Measurements from ENCODE around the gene SOD1. TPM values are rescaled to one million over a fixed set of nuclear protein-coding genes. Genes with fewer than 3 reads are reported as not detected.

The SOD1 gene
- total and polyA plus RNA-seq, 3 experiments from 2014 or later, result 309 to 542 (median 311) TPM

- ChIA-PET CTCF (interaction anchor here (1.0 kb wide), 1 partner anchor 20 kb away, joined by 4 read pairs; no protein-coding TSS in a partner anchor), POLR2A (no interaction called here)
- Histone ChIP-seq H3K36me3 (ENCODE audit: insufficient read depth, low read length) (peaks cover 41% of the 10 kb centered on the region), H3K27ac (ENCODE audit: low read depth, low read length) (no peak overlapping the region), H3K9me3 (ENCODE audit: low read length) (no peaks in the 10 kb centered on the region), H3K4me3 (ENCODE audit: low read length) (no peak overlapping the region), H3K27me3 (ENCODE audit: insufficient read depth, low read length, poor library complexity, severe bottlenecking) (no peaks in the 10 kb centered on the region), H3K4me1 (ENCODE audit: insufficient read depth, low read length) (peaks cover 32% of the 10 kb centered on the region)
- H3K4me3 Mint-ChIP-seq, result no peak overlapping the region
- DNase-seq, result no peak
- H3K36me3 Mint-ChIP-seq, result peaks cover 0 to 84% (median 10%) of the 10 kb centered on the region in 3 donors
- H3K4me1 Mint-ChIP-seq, result peaks cover 47 to 77% (median 69%) of the 10 kb centered on the region in 3 donors
- H3K9me3 Mint-ChIP-seq, result peaks cover 0 to 1% (median 0%) of the 10 kb centered on the region in 5 donors
- no peaks in the 10 kb centered on the region for H3K27me3 Mint-ChIP-seq
- H3K27ac Mint-ChIP-seq, result peak overlapping the region in 6 of 8 donors; percentile 39 to 81 (median 64)
Observed at GRCh38 chr21:31667639-31668038, 8.1 kb downstream of the SOD1 start.

DNA sequence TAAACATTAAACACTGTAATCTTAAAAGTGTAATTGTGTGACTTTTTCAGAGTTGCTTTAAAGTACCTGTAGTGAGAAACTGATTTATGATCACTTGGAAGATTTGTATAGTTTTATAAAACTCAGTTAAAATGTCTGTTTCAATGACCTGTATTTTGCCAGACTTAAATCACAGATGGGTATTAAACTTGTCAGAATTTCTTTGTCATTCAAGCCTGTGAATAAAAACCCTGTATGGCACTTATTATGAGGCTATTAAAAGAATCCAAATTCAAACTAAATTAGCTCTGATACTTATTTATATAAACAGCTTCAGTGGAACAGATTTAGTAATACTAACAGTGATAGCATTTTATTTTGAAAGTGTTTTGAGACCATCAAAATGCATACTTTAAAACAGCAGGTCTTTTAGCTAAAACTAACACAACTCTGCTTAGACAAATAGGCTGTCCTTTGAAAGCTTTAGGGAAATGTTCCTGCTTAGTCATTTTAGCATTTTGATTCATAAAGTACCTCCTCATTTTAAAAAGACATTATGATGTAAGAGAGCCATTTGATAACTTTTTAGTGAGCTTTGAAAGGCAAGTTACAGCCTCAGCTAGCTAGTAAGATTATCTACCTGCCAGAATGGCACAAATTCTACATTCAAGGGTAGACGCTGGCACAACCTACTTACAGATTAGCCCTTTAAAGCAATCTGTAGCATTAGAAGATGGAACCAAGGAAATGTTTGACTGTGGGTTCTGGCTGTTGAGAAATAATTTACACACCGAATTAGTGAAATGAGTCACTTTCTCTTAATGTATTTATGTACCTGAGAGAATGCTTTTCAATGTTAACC is 9.4 kb downstream of the SOD1 start:
- no peak overlapping the region for H3K27ac ChIP-seq (ENCODE audit: low read depth, low read length)
- H3K4me3 ChIP-seq (ENCODE audit: low read length), result no peak overlapping the region
- peaks cover 0 to 75% (median 10%) of the 10 kb centered on the region in 3 donors for H3K36me3 Mint-ChIP-seq
- POLR2A ChIA-PET, result interaction anchor here (1.2 kb wide), 1 partner anchor 8 kb away, joined by 3 read pairs; no protein-coding TSS in a partner anchor
- no peaks in the 10 kb centered on the region for H3K27me3 Mint-ChIP-seq
- H3K4me1 Mint-ChIP-seq, result peaks cover 41 to 66% (median 61%) of the 10 kb centered on the region in 3 donors
- peaks cover 22% of the 10 kb centered on the region for H3K4me1 ChIP-seq (ENCODE audit: insufficient read depth, low read length)
- H3K36me3 ChIP-seq (ENCODE audit: insufficient read depth, low read length), result peaks cover 35% of the 10 kb centered on the region
- peak overlapping the region in 5 of 8 donors; percentile 25 to 71 (median 54) for H3K27ac Mint-ChIP-seq
- CTCF ChIA-PET, result interaction anchor here (0.8 kb wide), 1 partner anchor 20 kb away, joined by 3 read pairs; no protein-coding TSS in a partner anchor
- no peaks in the 10 kb centered on the region for H3K9me3 ChIP-seq (ENCODE audit: low read length)
- H3K27me3 ChIP-seq (ENCODE audit: insufficient read depth, low read length, poor library complexity, severe bottlenecking), result no peaks in the 10 kb centered on the region
- DNase-seq, result no peak
- peaks cover 0 to 1% (median 0%) of the 10 kb centered on the region in 5 donors for H3K9me3 Mint-ChIP-seq
- H3K4me3 Mint-ChIP-seq, result no peak overlapping the region

GRCh38 chr21:31670070-31670469 is 10.6 kb downstream of the SOD1 start:
- Mint-ChIP-seq H3K9me3 (peaks cover 0 to 1% (median 0%) of the 10 kb centered on the region in 5 donors), H3K36me3 (peaks cover 0 to 64% (median 7%) of the 10 kb centered on the region in 3 donors), H3K27me3 (no peaks in the 10 kb centered on the region), H3K4me1 (peaks cover 31 to 54% (median 49%) of the 10 kb centered on the region in 3 donors), H3K4me3 (no peak overlapping the region), H3K27ac (peak overlapping the region in 1 of 8 donors; percentile 15)
- H3K9me3 ChIP-seq (ENCODE audit: low read length), result no peaks in the 10 kb centered on the region
- ChIA-PET POLR2A (no interaction called here), CTCF (interaction anchor here (0.6 kb wide), 1 partner anchor 16 kb away, joined by 3 read pairs; no protein-coding TSS in a partner anchor)
- H3K4me3 ChIP-seq (ENCODE audit: low read length), result no peak overlapping the region
- DNase-seq, result no peak
- no peaks in the 10 kb centered on the region for H3K27me3 ChIP-seq (ENCODE audit: insufficient read depth, low read length, poor library complexity, severe bottlenecking)
- peaks cover 31% of the 10 kb centered on the region for H3K36me3 ChIP-seq (ENCODE audit: insufficient read depth, low read length)
- H3K27ac ChIP-seq (ENCODE audit: low read depth, low read length), result no peak overlapping the region
- H3K4me1 ChIP-seq (ENCODE audit: insufficient read depth, low read length), result peaks cover 12% of the 10 kb centered on the region

GRCh38 chr21:31671146-31671716 is 11.7 kb downstream of the SOD1 start:
- H3K4me3 Mint-ChIP-seq, result no peak overlapping the region
- H3K27ac ChIP-seq (ENCODE audit: low read depth, low read length), result no peak overlapping the region
- no peaks in the 10 kb centered on the region for H3K27me3 ChIP-seq (ENCODE audit: insufficient read depth, low read length, poor library complexity, severe bottlenecking)
- ChIA-PET POLR2A (no interaction called here), CTCF (no interaction called here)
- H3K9me3 Mint-ChIP-seq, result peaks cover 0 to 1% (median 0%) of the 10 kb centered on the region in 5 donors
- peak overlapping the region in 7 of 8 donors; percentile 46 to 92 (median 67) for H3K27ac Mint-ChIP-seq
- no peak overlapping the region for H3K4me3 ChIP-seq (ENCODE audit: low read length)
- no peak for DNase-seq
- peaks cover 21 to 43% (median 41%) of the 10 kb centered on the region in 3 donors for H3K4me1 Mint-ChIP-seq
- no peaks in the 10 kb centered on the region for H3K27me3 Mint-ChIP-seq
- H3K36me3 ChIP-seq (ENCODE audit: insufficient read depth, low read length), result peaks cover 25% of the 10 kb centered on the region
- no peaks in the 10 kb centered on the region for H3K9me3 ChIP-seq (ENCODE audit: low read length)
- H3K4me1 ChIP-seq (ENCODE audit: insufficient read depth, low read length), result peaks cover 3% of the 10 kb centered on the region
- H3K36me3 Mint-ChIP-seq, result peaks cover 0 to 55% (median 2%) of the 10 kb centered on the region in 3 donors

DNA sequence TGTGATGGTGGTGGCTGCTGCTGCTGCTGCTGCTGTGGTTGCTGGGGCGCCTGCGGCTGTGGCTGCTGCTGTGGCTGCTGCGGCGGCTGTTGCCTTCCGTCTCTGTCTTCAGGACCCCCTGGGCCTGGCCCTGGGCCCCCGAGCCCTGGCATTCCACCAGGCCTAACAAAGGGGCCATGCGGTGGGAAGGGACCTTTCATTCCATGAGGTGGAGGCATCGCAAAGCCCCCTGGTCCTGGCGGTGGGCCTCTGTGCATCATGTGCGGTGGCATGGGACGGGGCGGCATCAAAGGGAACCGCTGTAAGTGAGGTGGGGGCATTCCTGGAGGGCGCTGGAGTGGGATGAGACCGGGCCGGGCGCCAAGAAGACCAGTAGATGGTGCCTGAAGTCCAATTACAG is 12.4 kb downstream of the SOD1 start:
- H3K9me3 Mint-ChIP-seq, result peaks cover 0 to 1% (median 0%) of the 10 kb centered on the region in 5 donors
- H3K4me1 Mint-ChIP-seq, result peaks cover 14 to 36% (median 34%) of the 10 kb centered on the region in 3 donors
- no peaks in the 10 kb centered on the region for H3K9me3 ChIP-seq (ENCODE audit: low read length)
- DNase-seq, result no peak
- H3K27ac ChIP-seq (ENCODE audit: low read depth, low read length), result no peak overlapping the region
- H3K27me3 ChIP-seq (ENCODE audit: insufficient read depth, low read length, poor library complexity, severe bottlenecking), result no peaks in the 10 kb centered on the region
- peaks cover 0 to 48% (median 2%) of the 10 kb centered on the region in 3 donors for H3K36me3 Mint-ChIP-seq
- no peaks in the 10 kb centered on the region for H3K4me1 ChIP-seq (ENCODE audit: insufficient read depth, low read length)
- H3K27me3 Mint-ChIP-seq, result no peaks in the 10 kb centered on the region
- ChIA-PET CTCF (no interaction called here), POLR2A (no interaction called here)
- H3K4me3 ChIP-seq (ENCODE audit: low read length), result no peak overlapping the region
- H3K27ac Mint-ChIP-seq, result peak overlapping the region in 1 of 8 donors; percentile 46
- H3K4me3 Mint-ChIP-seq, result no peak overlapping the region
- peaks cover 21% of the 10 kb centered on the region for H3K36me3 ChIP-seq (ENCODE audit: insufficient read depth, low read length)

- H3K4me3 Mint-ChIP-seq, result no peak overlapping the region
- DNase-seq, result no peak
- Histone ChIP-seq H3K4me1 (ENCODE audit: insufficient read depth, low read length) (no peaks in the 10 kb centered on the region), H3K27me3 (ENCODE audit: insufficient read depth, low read length, poor library complexity, severe bottlenecking) (no peaks in the 10 kb centered on the region), H3K9me3 (ENCODE audit: low read length) (no peaks in the 10 kb centered on the region), H3K27ac (ENCODE audit: low read depth, low read length) (no peak overlapping the region), H3K36me3 (ENCODE audit: insufficient read depth, low read length) (peaks cover 9% of the 10 kb centered on the region), H3K4me3 (ENCODE audit: low read length) (no peak overlapping the region)
- CTCF ChIA-PET, result no interaction called here
- peak overlapping the region in 3 of 8 donors; percentile 37 to 88 (median 51) for H3K27ac Mint-ChIP-seq
- H3K27me3 Mint-ChIP-seq, result no peaks in the 10 kb centered on the region
- H3K36me3 Mint-ChIP-seq, result peaks cover 0 to 33% (median 2%) of the 10 kb centered on the region in 3 donors
- H3K4me1 Mint-ChIP-seq, result peaks cover 8 to 21% (median 19%) of the 10 kb centered on the region in 3 donors
- peaks cover 0 to 1% (median 0%) of the 10 kb centered on the region in 5 donors for H3K9me3 Mint-ChIP-seq
- POLR2A ChIA-PET, result no interaction called here
Observed at GRCh38 chr21:31673321-31673912, 13.9 kb downstream of the SOD1 start.

- peaks cover 0 to 1% (median 0%) of the 10 kb centered on the region in 5 donors for H3K9me3 Mint-ChIP-seq
- peaks cover 0 to 23% (median 5%) of the 10 kb centered on the region in 3 donors for H3K36me3 Mint-ChIP-seq
- H3K4me3 Mint-ChIP-seq, result no peak overlapping the region
- H3K27ac Mint-ChIP-seq, result no peak overlapping the region
- no peaks in the 10 kb centered on the region for H3K27me3 ChIP-seq (ENCODE audit: insufficient read depth, low read length, poor library complexity, severe bottlenecking)
- no peak for DNase-seq
- no peak overlapping the region for H3K27ac ChIP-seq (ENCODE audit: low read depth, low read length)
- peaks cover 8 to 12% (median 12%) of the 10 kb centered on the region in 3 donors for H3K4me1 Mint-ChIP-seq
- no peaks in the 10 kb centered on the region for H3K9me3 ChIP-seq (ENCODE audit: low read length)
- H3K27me3 Mint-ChIP-seq, result no peaks in the 10 kb centered on the region
- ChIA-PET POLR2A (no interaction called here), CTCF (no interaction called here)
- H3K36me3 ChIP-seq (ENCODE audit: insufficient read depth, low read length), result peaks cover 6% of the 10 kb centered on the region
- H3K4me3 ChIP-seq (ENCODE audit: low read length), result no peak overlapping the region
- no peaks in the 10 kb centered on the region for H3K4me1 ChIP-seq (ENCODE audit: insufficient read depth, low read length)
Observed at GRCh38 chr21:31675318-31675717, 15.8 kb downstream of the SOD1 start.
